A549 (cell line): ENCODE data around the gene GNG5. TPM values are rescaled to one million over a fixed set of nuclear protein-coding genes. Genes with fewer than 3 reads are reported as not detected.

Experiments
- BCL3 ChIP-seq: fragments of >200 bp; sonication (Bioruptor Twin); formaldehyde crosslinking; IDR thresholded peaks from 3 replicates; pipeline ENCODE4 v1.6.1; 2016
- BHLHE40 ChIP-seq: IDR thresholded peaks from 2 replicates; pipeline ENCODE4 v1.6.1; 2012; ENCODE audit warnings: low read depth, low read length, inconsistent platforms
- CHD4 ChIP-seq: fragments of 200-600 bp; sonication (generic); IDR thresholded peaks from 2 replicates; pipeline ENCODE4 v1.6.1; 2016; ENCODE audit warnings: antibody characterized with exemption, mild to moderate bottlenecking, borderline replicate concordance
- EHMT2 ChIP-seq: fragments of 200-600 bp; sonication (generic); IDR thresholded peaks from 2 replicates; pipeline ENCODE4 v1.6.1; 2016; ENCODE audit warnings: antibody characterized with exemption, low read depth, mild to moderate bottlenecking, moderate library complexity
- FOSB ChIP-seq: fragments of 250-450 bp; sonication (Bioruptor Pico); IDR thresholded peaks from 2 replicates; pipeline ENCODE4 v1.5.0; 2020; ENCODE audit warnings: mild to moderate bottlenecking, moderate library complexity
- HDAC2 ChIP-seq: fragments of 200-600 bp; sonication (generic); IDR thresholded peaks from 2 replicates; pipeline ENCODE4 v1.6.1; 2016
- HOXB5 ChIP-seq: fragments of 250-450 bp; sonication (Bioruptor Pico); IDR thresholded peaks from 2 replicates; pipeline ENCODE4 v1.5.0; 2020; ENCODE audit warnings: mild to moderate bottlenecking, moderate library complexity
- JUN ChIP-seq, 2 experiments: fragments of >200 bp; sonication (Bioruptor Twin); formaldehyde crosslinking; IDR thresholded peaks; 2 replicates in 1 of 2; 3 replicates in 1 of 2; pipeline ENCODE4 v1.6.1; 2016 to 2017
- KDM5A ChIP-seq: fragments of 200-600 bp; sonication (generic); IDR thresholded peaks from 2 replicates; pipeline ENCODE4 v1.6.1; 2016; ENCODE audit warnings: antibody characterized with exemption, mild to moderate bottlenecking
- MAZ ChIP-seq: fragments of 150-350 bp; IDR thresholded peaks from 2 replicates; pipeline ENCODE4 v1.6.1; 2014; ENCODE audit warnings: antibody characterized with exemption, low read depth, low read length, borderline replicate concordance
- NR3C1 ChIP-seq: fragments of >200 bp; sonication (Bioruptor Twin); formaldehyde crosslinking; IDR thresholded peaks from 3 replicates; pipeline ENCODE4 v1.6.1; 2017
- POLR2A ChIP-seq: IDR thresholded peaks from 2 replicates; pipeline ENCODE4 v1.6.1; 2012; ENCODE audit warnings: mild to moderate bottlenecking, low read length
- RAD21 ChIP-seq, 2 experiments: fragments of >200 bp in 1 of 2; sonication (Bioruptor Twin) in 1 of 2; formaldehyde crosslinking in 1 of 2; IDR thresholded peaks in 1 of 2; conservative IDR thresholded peaks in 1 of 2; 2 replicates in 1 of 2; 3 replicates in 1 of 2; pipeline ENCODE4 v1.6.1; 2012 to 2018; ENCODE audit warnings: inconsistent platforms in 1 of 2
- RNF2 ChIP-seq: fragments of 200-600 bp; sonication (generic); IDR thresholded peaks from 2 replicates; pipeline ENCODE4 v1.6.1; 2016; ENCODE audit warnings: low read depth, mild to moderate bottlenecking, antibody characterized with exemption, moderate library complexity, borderline replicate concordance
- SMC3 ChIP-seq: fragments of >200 bp; sonication (Bioruptor Twin); formaldehyde crosslinking; IDR thresholded peaks from 3 replicates; pipeline ENCODE4 v1.6.1; 2018; ENCODE audit warnings: inconsistent platforms
- ZNF302 ChIP-seq: fragments of 250-450 bp; sonication (Bioruptor Pico); IDR thresholded peaks from 2 replicates; pipeline ENCODE4 v1.9.0; 2021; ENCODE audit warnings: inconsistent platforms, mild to moderate bottlenecking, moderate library complexity
- polyA plus RNA-seq, 4 experiments: library from polyadenylated mRNA; depleted of rRNA in 3 of 4; stranded (reverse); fragments of >200 nt; fragmentation: RNase III in 1 of 4; extraction: RNeasy Plus Mini Kit Qiagen cat#74134 plus additional on column Dnase treatment in 1 of 4; gene quantifications; 2 replicates in 3 of 4; 3 replicates in 1 of 4; pipeline ENCODE4 v1.2.3, GENCODE V29; 2011 to 2017
- TF ChIP-seq, protein P1 (sequence below): fragments of 200-600 bp; sonication (generic); IDR thresholded peaks from 2 replicates; pipeline ENCODE4 v1.6.1; 2016; ENCODE audit warnings: antibody characterized with exemption, mild to moderate bottlenecking, moderate library complexity
- TF ChIP-seq, protein P2 (sequence below): fragments of >200 bp; sonication (Bioruptor Twin); formaldehyde crosslinking; IDR thresholded peaks from 3 replicates; pipeline ENCODE4 v1.5.1; 2016
- TF ChIP-seq, protein P3 (sequence below): fragments of 250-450 bp; sonication (Bioruptor Pico); IDR thresholded peaks from 2 replicates; pipeline ENCODE4 v1.5.0; 2020; ENCODE audit warnings: low read depth, mild to moderate bottlenecking, moderate library complexity
- TF ChIP-seq, protein P4 (sequence below): fragments of 250-450 bp; sonication (Bioruptor Pico); IDR thresholded peaks from 2 replicates; pipeline ENCODE4 v1.5.0; 2021; ENCODE audit warnings: mild to moderate bottlenecking, moderate library complexity, borderline replicate concordance
- TF ChIP-seq, protein P5 (sequence below): fragments of 450-650 bp; IDR thresholded peaks from 2 replicates; pipeline ENCODE4 v1.6.1; 2014; ENCODE audit warnings: antibody characterized with exemption
- TF ChIP-seq, protein P6 (sequence below): IDR thresholded peaks from 2 replicates; pipeline ENCODE4 v1.6.1; 2012

GNG5 gene
- polyA plus RNA-seq, 2 of the 4 experiments (the other 2 are of a cell fraction), result 59.3 to 135 TPM

DNA sequence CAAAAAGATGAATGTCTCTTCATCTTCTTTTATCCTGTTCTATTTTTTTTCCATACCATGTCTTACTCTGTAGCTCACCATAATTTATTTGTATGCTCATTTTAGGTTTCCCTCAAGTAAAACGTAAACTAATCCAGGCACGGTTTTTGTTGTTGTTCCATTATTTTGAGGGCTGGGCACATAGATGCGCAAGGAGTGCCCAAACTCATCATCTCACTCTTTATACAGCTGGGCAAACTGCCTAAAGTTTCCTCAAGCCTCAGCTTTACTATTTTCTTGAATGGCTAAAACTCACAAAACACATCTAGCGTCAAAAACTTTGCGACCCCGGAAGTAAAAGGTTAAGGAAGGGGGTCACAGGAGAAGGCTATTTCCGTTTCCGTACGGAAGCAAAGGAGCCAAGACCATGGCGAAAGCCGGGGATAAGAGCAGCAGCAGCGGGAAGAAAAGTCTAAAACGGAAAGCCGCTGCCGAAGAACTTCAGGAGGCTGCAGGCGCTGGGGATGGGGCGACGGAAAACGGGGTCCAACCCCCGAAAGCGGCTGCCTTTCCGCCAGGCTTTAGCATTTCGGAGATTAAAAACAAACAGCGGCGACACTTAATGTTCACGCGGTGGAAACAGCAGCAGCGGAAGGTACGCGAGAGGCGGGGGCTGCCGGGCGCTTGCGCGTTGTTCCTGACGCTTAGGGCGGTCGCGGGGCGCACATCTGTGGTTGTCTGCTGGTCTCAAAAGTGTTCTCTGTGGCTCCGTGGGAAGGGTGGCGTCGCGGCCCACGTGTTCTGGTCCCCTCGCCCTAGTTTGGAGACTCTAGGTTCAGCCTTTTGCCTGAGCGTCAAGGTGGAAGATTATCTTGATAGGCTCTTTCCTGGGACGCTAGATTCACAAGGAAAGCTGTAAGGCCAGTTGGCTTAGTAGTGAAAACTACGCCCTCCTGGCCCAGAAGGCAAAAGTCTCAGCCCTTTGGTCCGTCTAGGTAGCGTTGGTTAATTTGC lies 27.2 kb downstream of the GNG5 start, which contains the start of gene RPF1 (continued):
- TF ChIP-seq, protein P1, sequence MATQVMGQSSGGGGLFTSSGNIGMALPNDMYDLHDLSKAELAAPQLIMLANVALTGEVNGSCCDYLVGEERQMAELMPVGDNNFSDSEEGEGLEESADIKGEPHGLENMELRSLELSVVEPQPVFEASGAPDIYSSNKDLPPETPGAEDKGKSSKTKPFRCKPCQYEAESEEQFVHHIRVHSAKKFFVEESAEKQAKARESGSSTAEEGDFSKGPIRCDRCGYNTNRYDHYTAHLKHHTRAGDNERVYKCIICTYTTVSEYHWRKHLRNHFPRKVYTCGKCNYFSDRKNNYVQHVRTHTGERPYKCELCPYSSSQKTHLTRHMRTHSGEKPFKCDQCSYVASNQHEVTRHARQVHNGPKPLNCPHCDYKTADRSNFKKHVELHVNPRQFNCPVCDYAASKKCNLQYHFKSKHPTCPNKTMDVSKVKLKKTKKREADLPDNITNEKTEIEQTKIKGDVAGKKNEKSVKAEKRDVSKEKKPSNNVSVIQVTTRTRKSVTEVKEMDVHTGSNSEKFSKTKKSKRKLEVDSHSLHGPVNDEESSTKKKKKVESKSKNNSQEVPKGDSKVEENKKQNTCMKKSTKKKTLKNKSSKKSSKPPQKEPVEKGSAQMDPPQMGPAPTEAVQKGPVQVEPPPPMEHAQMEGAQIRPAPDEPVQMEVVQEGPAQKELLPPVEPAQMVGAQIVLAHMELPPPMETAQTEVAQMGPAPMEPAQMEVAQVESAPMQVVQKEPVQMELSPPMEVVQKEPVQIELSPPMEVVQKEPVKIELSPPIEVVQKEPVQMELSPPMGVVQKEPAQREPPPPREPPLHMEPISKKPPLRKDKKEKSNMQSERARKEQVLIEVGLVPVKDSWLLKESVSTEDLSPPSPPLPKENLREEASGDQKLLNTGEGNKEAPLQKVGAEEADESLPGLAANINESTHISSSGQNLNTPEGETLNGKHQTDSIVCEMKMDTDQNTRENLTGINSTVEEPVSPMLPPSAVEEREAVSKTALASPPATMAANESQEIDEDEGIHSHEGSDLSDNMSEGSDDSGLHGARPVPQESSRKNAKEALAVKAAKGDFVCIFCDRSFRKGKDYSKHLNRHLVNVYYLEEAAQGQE, result peak; percentile 40; the same call in 1 of the 2 replicates
- TF ChIP-seq BCL3 (peak; percentile 73; the same call in 2 of the 3 replicates), ZNF302 (CRISPR knock-in tag) (no peak; the same call in 1 of the 2 replicates), BHLHE40 (no peak), SMC3 (0 out of 3 replicates have a peak, but pooled peaks have one; percentile 9), FOSB (CRISPR knock-in tag) (no peak), RAD21 (conservative IDR thresholded peaks at IDR 0.05 in 1 of 2, IDR thresholded peaks at IDR 0.05 in 1 of 2) (0 out of 5 replicates have a peak, but pooled peaks of 1 of the 2 experiments have one; percentile 9), RNF2 (no peak), KDM5A (peak; percentile 54), HDAC2 (no peak), JUN (IDR thresholded peaks at IDR 0.05) (peak; percentile 83 to 91; a peak in 4 of 5 replicates), POLR2A (peak; percentile 60), NR3C1 (no peak), MAZ (no peak), CHD4 (no peak), EHMT2 (peak; percentile 96), HOXB5 (CRISPR knock-in tag) (peak; percentile 26; the same call in 1 of the 2 replicates)
- TF ChIP-seq, protein P2, sequence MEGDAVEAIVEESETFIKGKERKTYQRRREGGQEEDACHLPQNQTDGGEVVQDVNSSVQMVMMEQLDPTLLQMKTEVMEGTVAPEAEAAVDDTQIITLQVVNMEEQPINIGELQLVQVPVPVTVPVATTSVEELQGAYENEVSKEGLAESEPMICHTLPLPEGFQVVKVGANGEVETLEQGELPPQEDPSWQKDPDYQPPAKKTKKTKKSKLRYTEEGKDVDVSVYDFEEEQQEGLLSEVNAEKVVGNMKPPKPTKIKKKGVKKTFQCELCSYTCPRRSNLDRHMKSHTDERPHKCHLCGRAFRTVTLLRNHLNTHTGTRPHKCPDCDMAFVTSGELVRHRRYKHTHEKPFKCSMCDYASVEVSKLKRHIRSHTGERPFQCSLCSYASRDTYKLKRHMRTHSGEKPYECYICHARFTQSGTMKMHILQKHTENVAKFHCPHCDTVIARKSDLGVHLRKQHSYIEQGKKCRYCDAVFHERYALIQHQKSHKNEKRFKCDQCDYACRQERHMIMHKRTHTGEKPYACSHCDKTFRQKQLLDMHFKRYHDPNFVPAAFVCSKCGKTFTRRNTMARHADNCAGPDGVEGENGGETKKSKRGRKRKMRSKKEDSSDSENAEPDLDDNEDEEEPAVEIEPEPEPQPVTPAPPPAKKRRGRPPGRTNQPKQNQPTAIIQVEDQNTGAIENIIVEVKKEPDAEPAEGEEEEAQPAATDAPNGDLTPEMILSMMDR, result no peak
- TF ChIP-seq, protein P3, sequence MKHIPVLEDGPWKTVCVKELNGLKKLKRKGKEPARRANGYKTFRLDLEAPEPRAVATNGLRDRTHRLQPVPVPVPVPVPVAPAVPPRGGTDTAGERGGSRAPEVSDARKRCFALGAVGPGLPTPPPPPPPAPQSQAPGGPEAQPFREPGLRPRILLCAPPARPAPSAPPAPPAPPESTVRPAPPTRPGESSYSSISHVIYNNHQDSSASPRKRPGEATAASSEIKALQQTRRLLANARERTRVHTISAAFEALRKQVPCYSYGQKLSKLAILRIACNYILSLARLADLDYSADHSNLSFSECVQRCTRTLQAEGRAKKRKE, result no peak
- TF ChIP-seq, protein P4, sequence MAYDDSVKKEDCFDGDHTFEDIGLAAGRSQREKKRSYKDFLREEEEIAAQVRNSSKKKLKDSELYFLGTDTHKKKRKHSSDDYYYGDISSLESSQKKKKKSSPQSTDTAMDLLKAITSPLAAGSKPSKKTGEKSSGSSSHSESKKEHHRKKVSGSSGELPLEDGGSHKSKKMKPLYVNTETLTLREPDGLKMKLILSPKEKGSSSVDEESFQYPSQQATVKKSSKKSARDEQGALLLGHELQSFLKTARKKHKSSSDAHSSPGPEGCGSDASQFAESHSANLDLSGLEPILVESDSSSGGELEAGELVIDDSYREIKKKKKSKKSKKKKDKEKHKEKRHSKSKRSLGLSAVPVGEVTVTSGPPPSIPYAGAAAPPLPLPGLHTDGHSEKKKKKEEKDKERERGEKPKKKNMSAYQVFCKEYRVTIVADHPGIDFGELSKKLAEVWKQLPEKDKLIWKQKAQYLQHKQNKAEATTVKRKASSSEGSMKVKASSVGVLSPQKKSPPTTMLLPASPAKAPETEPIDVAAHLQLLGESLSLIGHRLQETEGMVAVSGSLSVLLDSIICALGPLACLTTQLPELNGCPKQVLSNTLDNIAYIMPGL, result no peak
- TF ChIP-seq, protein P5, sequence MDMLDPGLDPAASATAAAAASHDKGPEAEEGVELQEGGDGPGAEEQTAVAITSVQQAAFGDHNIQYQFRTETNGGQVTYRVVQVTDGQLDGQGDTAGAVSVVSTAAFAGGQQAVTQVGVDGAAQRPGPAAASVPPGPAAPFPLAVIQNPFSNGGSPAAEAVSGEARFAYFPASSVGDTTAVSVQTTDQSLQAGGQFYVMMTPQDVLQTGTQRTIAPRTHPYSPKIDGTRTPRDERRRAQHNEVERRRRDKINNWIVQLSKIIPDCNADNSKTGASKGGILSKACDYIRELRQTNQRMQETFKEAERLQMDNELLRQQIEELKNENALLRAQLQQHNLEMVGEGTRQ, result no peak
- TF ChIP-seq, protein P6, sequence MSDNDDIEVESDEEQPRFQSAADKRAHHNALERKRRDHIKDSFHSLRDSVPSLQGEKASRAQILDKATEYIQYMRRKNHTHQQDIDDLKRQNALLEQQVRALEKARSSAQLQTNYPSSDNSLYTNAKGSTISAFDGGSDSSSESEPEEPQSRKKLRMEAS, result peak; percentile 70
